GM10266 (cell line): Measurements from ENCODE around the gene RALGAPB.

Experiments used
- DNase-seq: peaks from one replicate; pipeline ENCODE4 v3.0.0; 2012; ENCODE audit errors: extremely low spot score
- CTCF ChIP-seq: IDR thresholded peaks from 2 replicates; pipeline ENCODE4 v1.5.1; 2012; ENCODE audit warnings: mild to moderate bottlenecking, low read depth; ENCODE audit not compliant: control insufficient read depth, insufficient read depth; ENCODE audit errors: missing control alignments

The RALGAPB gene

GRCh38 chr20:38599410-38599882 lies 126.8 kb downstream of the RALGAPB start:
- TF ChIP-seq CTCF = no peak
- no peak for DNase-seq

GRCh38 chr20:38600057-38600456 lies 127.4 kb downstream of the RALGAPB start:
- no peak for DNase-seq
- no peak for TF ChIP-seq CTCF

GRCh38 chr20:38601216-38602184 lies 128.9 kb downstream of the RALGAPB start, which contains the start of gene ARHGAP40:
Gene ARHGAP40 (plus strand): TSS chr20:38601809.
- peak; percentile 52 for DNase-seq
- peak; percentile 8 for TF ChIP-seq CTCF

GRCh38 chr20:38602185-38602581 lies 129.5 kb downstream of the RALGAPB start:
- DNase-seq = no peak
- no peak for TF ChIP-seq CTCF

- no peak for TF ChIP-seq CTCF
- no peak for DNase-seq
These were observed 130.6 kb downstream of the RALGAPB start for GRCh38 chr20:38603286-38603685.

- DNase-seq = no peak
- no peak for TF ChIP-seq CTCF
These were observed 132.2 kb downstream of the RALGAPB start for GRCh38 chr20:38604873-38605303.

GRCh38 chr20:38607351-38607750 lies 134.7 kb downstream of the RALGAPB start:
- no peak for TF ChIP-seq CTCF
- no peak for DNase-seq
